Measurements from ENCODE around the gene SFRP5.

Gene SFRP5

GRCh38 chr10:97748116-97748515 lies 23.7 kb downstream of the SFRP5 start:
- Histone ChIP-seq H3K9me3 (ENCODE audit: severe bottlenecking) (no peaks in the 10 kb centered on the region), H3K4me1 (ENCODE audit: insufficient read depth, poor library complexity, severe bottlenecking) (no peaks in the 10 kb centered on the region), H3K27ac (ENCODE audit: poor library complexity, severe bottlenecking) (no peak overlapping the region), H3K4me3 (ENCODE audit: severe bottlenecking) (no peak overlapping the region), H3K27me3 (ENCODE audit: insufficient read depth, poor library complexity, severe bottlenecking) (no peaks in the 10 kb centered on the region), H3K36me3 (ENCODE audit: low read depth) (peaks cover 80% of the 10 kb centered on the region)
- TF ChIP-seq CTCF (IDR thresholded peaks at IDR 0.05; ENCODE audit: poor library complexity, severe bottlenecking), result no peak
- DNase-seq (ENCODE audit: low spot score), result no peak
- ATAC-seq (ENCODE audit: low read depth), result no peak

- DNase-seq (ENCODE audit: low spot score) (no peak), ATAC-seq (ENCODE audit: low read depth) (no peak)
- peaks cover 81% of the 10 kb centered on the region for H3K36me3 ChIP-seq (ENCODE audit: low read depth)
- H3K27me3 ChIP-seq (ENCODE audit: insufficient read depth, poor library complexity, severe bottlenecking), result no peaks in the 10 kb centered on the region
- TF ChIP-seq CTCF (IDR thresholded peaks at IDR 0.05; ENCODE audit: poor library complexity, severe bottlenecking), result no peak
- H3K27ac ChIP-seq (ENCODE audit: poor library complexity, severe bottlenecking), result no peak overlapping the region
- H3K4me3 ChIP-seq (ENCODE audit: severe bottlenecking), result no peak overlapping the region
- H3K9me3 ChIP-seq (ENCODE audit: severe bottlenecking), result no peaks in the 10 kb centered on the region
- no peaks in the 10 kb centered on the region for H3K4me1 ChIP-seq (ENCODE audit: insufficient read depth, poor library complexity, severe bottlenecking)
Measured at GRCh38 chr10:97747573-97747972, 24.2 kb downstream of the SFRP5 start.

- ATAC-seq (ENCODE audit: low read depth), result no peak
- no peak for TF ChIP-seq CTCF (IDR thresholded peaks at IDR 0.05; ENCODE audit: poor library complexity, severe bottlenecking)
- Histone ChIP-seq H3K27me3 (ENCODE audit: insufficient read depth, poor library complexity, severe bottlenecking) (no peaks in the 10 kb centered on the region), H3K27ac (ENCODE audit: poor library complexity, severe bottlenecking) (no peak overlapping the region), H3K9me3 (ENCODE audit: severe bottlenecking) (no peaks in the 10 kb centered on the region), H3K4me1 (ENCODE audit: insufficient read depth, poor library complexity, severe bottlenecking) (no peaks in the 10 kb centered on the region), H3K36me3 (ENCODE audit: low read depth) (peaks cover 90% of the 10 kb centered on the region), H3K4me3 (ENCODE audit: severe bottlenecking) (no peak overlapping the region)
- DNase-seq (ENCODE audit: low spot score), result no peak
Measured at GRCh38 chr10:97744405-97745035, 27.3 kb downstream of the SFRP5 start.

- peaks cover 89% of the 10 kb centered on the region for H3K36me3 ChIP-seq (ENCODE audit: low read depth)
- DNase-seq (ENCODE audit: low spot score), result no peak
Measured at GRCh38 chr10:97743169-97743943, 28.4 kb downstream of the SFRP5 start.

More at GRCh38 chr10:97743169-97743943, 28.4 kb downstream of the SFRP5 start:
- Histone ChIP-seq H3K9me3 (ENCODE audit: severe bottlenecking) (no peaks in the 10 kb centered on the region), H3K27me3 (ENCODE audit: insufficient read depth, poor library complexity, severe bottlenecking) (no peaks in the 10 kb centered on the region), H3K27ac (ENCODE audit: poor library complexity, severe bottlenecking) (no peak overlapping the region), H3K4me3 (ENCODE audit: severe bottlenecking) (no peak overlapping the region), H3K4me1 (ENCODE audit: insufficient read depth, poor library complexity, severe bottlenecking) (peaks cover under 1% of the 10 kb centered on the region)
- ATAC-seq (ENCODE audit: low read depth), result no peak
- no peak for TF ChIP-seq CTCF (IDR thresholded peaks at IDR 0.05; ENCODE audit: poor library complexity, severe bottlenecking)

All from RWPE2 (cell line).